Measurements from ENCODE around the gene KRTAP10-2. TPM values are rescaled to one million over a fixed set of nuclear protein-coding genes. Genes with fewer than 3 reads are reported as not detected.
"Not testable (repeated sequence)": the region's sequence is repeated elsewhere in the genome, so short reads cannot be mapped to it uniquely, and the experiment has no call there.

The KRTAP10-2 gene
- total RNA-seq, 2 donors from 2014 or later, result not detected

- intact Hi-C loops (cut with DNase I, micrococcal nuclease), result no loop called here
- DNase-seq (no peak), ATAC-seq (no peak)
Observed at GRCh38 chr21:44569861-44570517, 18.7 kb upstream of the KRTAP10-2 start.

GRCh38 chr21:44568667-44569556, 17.6 kb upstream of the KRTAP10-2 start:
- ATAC-seq, result peak; percentile 56
- no peak for DNase-seq
- intact Hi-C loops (cut with DNase I, micrococcal nuclease), result no loop called here

DNA sequence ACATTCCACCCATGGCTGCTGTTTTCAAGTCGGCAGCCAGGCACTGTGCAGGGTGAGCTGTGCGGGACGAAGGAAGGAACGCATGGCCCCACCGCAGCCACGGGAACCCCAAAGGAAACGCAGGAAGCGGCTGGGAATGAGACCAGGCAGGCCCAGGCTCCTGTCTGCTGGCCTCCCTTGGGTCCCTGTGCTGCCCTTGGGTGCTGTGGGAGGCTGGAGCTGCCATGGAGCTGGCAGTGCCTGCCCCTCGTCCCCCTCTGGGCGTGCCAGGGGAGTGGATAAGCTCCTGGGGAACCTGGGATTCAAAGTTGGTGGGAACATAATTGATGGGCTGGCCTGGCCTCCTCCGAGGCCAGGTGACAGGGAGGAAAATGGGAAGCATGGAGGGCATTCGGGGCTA, 17.0 kb upstream of the KRTAP10-2 start:
- intact Hi-C loops (cut with DNase I, micrococcal nuclease), result no loop called here
- ATAC-seq (no peak), DNase-seq (no peak)

GRCh38 chr21:44567481-44568171, 16.3 kb upstream of the KRTAP10-2 start:
- intact Hi-C loops (cut with DNase I, micrococcal nuclease), result no loop called here
- no peak for DNase-seq
- no peak for ATAC-seq

DNA sequence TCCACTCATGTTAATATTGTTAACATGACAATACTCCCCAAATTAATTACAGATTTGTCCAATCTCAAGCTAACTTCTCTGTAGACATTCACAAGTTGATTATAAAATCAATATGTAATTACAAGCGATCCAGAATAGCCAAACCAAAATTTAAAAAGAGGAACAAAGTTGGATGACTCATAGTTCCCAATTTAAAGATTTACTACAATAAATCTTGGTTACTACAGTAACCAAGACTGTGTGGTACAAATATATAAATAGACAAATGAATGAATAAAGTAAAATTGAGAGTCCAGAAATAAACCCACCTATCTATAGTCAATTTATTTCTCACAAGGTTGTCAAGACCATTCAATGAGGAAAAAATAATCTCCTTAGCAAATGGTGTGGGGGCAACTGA, 15.1 kb upstream of the KRTAP10-2 start:
- DNase-seq, result no peak
- ATAC-seq, result no peak
- intact Hi-C loops (cut with DNase I, micrococcal nuclease), result no loop called here

DNA sequence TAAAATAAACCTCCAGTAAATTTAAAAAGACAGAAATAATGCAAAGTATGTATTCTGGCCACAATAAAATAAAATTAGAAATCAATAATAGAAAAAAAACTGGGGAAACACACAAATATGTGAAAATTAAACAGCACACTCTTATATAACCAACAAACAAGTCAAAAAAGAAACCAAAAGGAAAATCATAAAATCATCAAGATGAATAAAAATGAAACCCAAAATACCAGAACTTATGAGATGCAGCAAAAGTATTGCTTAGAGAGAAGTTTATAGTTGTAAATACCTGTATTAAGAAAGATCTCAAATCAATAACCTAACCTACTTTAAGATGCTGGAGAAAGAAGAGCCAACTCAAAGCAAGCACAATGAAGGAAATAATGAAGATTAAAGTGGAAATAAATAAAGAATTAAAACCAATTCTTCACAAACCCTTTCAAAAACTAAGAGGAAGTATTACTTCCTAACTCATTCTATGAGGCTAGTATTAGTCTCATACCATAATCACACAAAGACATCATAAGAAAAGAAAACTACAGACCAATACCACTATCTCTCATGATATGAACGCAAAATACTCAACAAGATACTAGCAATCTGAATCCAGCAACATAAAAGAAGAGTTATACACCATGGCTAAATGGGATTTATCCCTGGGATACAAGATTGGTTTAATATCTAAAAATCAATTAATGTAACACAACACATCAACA, 13.7 kb upstream of the KRTAP10-2 start:
- intact Hi-C loops (cut with DNase I, micrococcal nuclease), result no loop called here
- DNase-seq, result no peak
- no peak for ATAC-seq

- ATAC-seq (no peak), DNase-seq (no peak)
- intact Hi-C loops (cut with DNase I, micrococcal nuclease), result no loop called here
Observed at GRCh38 chr21:44564099-44564498, 12.8 kb upstream of the KRTAP10-2 start.

GRCh38 chr21:44558695-44559094, 7.4 kb upstream of the KRTAP10-2 start, which contains the start of gene KRTAP10-3:
Gene KRTAP10-3, minus strand, starts transcription at chr21:44558795. Its CDS starts 80 bp downstream, at chr21:44558715.
- no peak for DNase-seq
- intact Hi-C loops (cut with DNase I, micrococcal nuclease), result no loop called here
- no peak for ATAC-seq

DNA sequence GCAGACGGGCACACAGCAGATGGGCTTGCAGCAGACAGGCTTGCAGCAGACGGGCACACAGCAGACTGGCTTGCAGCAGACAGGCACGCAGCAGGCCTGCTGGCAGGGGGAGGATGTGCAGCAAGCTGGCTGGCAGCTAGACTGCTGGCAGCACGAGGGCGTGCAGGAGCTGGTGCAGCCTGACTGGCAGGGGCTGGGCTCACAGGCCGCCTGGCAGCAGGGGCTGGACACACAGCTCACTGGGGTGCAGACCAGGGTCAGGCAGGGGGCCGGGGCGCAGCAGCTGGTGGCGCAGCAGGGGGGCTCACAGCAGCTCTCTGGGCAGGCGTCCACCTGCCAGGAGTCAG, 7.0 kb upstream of the KRTAP10-2 start:
- ATAC-seq; intact Hi-C loops (cut with DNase I, micrococcal nuclease): not testable (repeated sequence)

GRCh38 chr21:44557491-44558328, 6.4 kb upstream of the KRTAP10-2 start:
- no peak for ATAC-seq
- DNase-seq, result no peak
- intact Hi-C loops (cut with DNase I, micrococcal nuclease), result no loop called here

More for the DNA sequence above, 7.0 kb upstream of the KRTAP10-2 start:
- DNase-seq, result not testable (repeated sequence)

- ATAC-seq, result no peak
- intact Hi-C loops (cut with DNase I, micrococcal nuclease), result no loop called here
- no peak for DNase-seq
Observed at GRCh38 chr21:44556879-44557278, 5.6 kb upstream of the KRTAP10-2 start.

- DNase-seq (no peak), ATAC-seq (no peak)
- intact Hi-C loops (cut with DNase I, micrococcal nuclease), result no loop called here
Observed at GRCh38 chr21:44555200-44555875, 4.0 kb upstream of the KRTAP10-2 start.

DNA sequence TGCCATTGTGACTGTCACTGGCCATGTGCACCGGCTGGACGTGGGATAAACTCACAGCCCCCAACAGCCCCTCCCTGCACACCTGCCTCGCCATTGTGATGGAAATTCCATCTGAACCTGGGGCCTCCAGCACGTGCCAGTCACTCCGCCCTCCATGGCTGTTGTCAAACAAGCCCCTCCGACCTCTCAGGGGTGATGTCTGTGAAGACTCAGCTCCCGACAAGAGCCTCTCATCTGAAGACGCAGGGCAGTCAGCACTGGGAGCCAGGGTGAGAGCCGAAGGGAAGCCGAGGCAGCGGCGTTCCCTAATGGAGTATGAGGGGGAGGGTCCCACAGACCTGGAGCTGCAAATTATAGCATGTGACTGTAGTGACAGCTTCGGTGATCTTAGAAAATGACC, 1.4 kb upstream of the KRTAP10-2 start:
- intact Hi-C loops (cut with DNase I, micrococcal nuclease), result no loop called here
- ATAC-seq (no peak), DNase-seq (no peak)

DNA sequence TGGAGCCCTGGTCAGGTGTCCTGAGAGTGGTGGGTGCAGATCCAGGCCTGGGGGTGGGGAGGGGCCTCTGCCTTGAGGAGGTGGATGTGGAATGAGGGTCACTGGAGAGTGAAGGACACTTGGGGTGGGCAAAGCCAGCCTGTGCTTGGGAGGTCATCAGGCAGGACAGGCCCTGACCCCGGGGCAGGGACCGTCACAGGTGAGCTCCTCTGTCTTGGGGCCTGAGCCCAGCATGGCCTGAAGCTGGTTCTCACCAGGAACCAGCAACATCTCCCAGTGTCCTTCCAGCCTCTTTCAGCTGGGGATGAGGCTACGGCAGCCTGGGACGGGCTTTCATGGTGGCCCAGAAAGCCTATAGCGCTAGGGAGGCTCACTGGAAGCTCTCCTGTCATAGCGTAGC, 831 bp upstream of the KRTAP10-2 start:
- intact Hi-C loops (cut with DNase I, micrococcal nuclease), result no loop called here
- no peak for DNase-seq
- ATAC-seq, result no peak

DNA sequence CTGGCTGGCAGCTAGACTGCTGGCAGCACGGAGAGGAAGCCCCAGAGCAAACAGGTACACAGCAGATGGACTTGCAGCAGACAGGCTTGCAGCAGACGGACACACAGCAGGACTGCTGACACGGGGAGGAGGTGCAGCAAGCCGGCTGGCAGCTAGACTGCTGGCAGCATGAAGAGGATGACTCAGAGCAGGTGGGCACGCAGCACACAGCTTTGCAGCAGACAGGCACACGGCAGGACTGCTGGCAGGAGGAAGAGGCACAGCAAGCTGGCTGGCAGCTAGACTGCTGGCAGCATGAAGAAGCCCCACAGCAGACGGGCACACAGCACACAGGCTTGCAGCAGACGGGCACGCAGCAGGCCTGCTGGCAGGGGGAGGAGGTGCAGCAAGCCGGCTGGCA, 498 bp downstream of the KRTAP10-2 start:
- ATAC-seq (no peak), DNase-seq (no peak)
- intact Hi-C loops (cut with DNase I, micrococcal nuclease), result no loop called here

- intact Hi-C loops (cut with DNase I, micrococcal nuclease); ATAC-seq; DNase-seq: not testable (repeated sequence)
Observed at GRCh38 chr21:44550285-44550684, 1.0 kb downstream of the KRTAP10-2 start.

GRCh38 chr21:44549525-44550211, 1.6 kb downstream of the KRTAP10-2 start:
- ATAC-seq (no peak), DNase-seq (no peak)
- intact Hi-C loops (cut with DNase I, micrococcal nuclease), result no loop called here
